ENCODE data around the gene FAM81A. TPM values are rescaled to one million over a fixed set of nuclear protein-coding genes. Genes with fewer than 3 reads are reported as not detected.

The FAM81A gene
- total RNA-seq, 2 donors from 2014 or later, result 0.14 to 0.71 TPM

DNA sequence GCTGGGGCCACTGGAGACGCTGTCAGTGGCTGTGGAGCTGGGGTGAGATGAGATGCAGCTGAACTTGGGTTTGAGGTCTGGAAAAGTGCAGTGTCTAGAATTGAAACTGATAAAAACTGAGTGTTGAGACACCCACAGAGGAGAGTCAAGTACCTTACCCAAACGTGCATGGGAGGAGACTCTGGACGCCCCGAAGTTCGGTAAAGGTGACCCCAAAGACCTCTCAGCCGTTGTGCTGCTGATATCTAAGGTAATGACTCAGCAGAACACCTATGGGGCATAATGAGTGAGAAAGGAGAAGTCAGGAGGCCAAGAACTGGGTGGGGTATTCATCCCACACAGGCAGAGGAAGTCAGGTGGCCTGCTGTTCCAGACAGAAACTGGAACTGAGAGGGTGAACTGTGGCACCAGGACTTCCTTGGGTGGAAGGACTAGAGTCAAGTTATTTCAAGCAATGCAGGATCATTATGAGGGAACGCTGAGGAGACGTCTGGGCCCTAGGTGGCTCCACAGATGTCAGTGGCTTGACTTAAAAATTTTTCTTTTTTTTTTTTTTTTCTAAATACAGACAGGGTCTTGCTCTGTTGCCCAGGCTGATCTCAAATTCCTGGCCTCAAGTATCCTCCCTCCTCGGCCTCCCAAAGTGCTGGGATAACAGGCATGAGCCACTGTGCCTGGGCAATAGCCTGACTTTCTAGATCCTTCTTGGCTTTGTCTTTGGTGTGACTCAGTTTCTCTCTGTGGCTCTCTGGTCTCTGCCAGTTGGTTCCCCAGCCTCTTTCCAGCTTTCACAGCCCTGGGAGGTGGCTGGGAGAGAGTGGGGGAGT is 105.9 kb downstream of the FAM81A start:
- ATAC-seq (ENCODE audit: insufficient number of reproducible peaks, low FRiP score, low read depth) (no peak), DNase-seq (ENCODE audit: low spot score) (no peak)
- no peak overlapping the region for H3K4me3 ChIP-seq
- TF ChIP-seq, protein P1, sequence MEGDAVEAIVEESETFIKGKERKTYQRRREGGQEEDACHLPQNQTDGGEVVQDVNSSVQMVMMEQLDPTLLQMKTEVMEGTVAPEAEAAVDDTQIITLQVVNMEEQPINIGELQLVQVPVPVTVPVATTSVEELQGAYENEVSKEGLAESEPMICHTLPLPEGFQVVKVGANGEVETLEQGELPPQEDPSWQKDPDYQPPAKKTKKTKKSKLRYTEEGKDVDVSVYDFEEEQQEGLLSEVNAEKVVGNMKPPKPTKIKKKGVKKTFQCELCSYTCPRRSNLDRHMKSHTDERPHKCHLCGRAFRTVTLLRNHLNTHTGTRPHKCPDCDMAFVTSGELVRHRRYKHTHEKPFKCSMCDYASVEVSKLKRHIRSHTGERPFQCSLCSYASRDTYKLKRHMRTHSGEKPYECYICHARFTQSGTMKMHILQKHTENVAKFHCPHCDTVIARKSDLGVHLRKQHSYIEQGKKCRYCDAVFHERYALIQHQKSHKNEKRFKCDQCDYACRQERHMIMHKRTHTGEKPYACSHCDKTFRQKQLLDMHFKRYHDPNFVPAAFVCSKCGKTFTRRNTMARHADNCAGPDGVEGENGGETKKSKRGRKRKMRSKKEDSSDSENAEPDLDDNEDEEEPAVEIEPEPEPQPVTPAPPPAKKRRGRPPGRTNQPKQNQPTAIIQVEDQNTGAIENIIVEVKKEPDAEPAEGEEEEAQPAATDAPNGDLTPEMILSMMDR (IDR thresholded peaks at IDR 0.05), result no peak
- no peaks in the 10 kb centered on the region for H3K4me1 ChIP-seq (ENCODE audit: control insufficient read depth in 1 of 2, low read depth in 2 of 2)
- H3K9me3 ChIP-seq, result no peaks in the 10 kb centered on the region
- no peaks in the 10 kb centered on the region for H3K36me3 ChIP-seq
- no peaks in the 10 kb centered on the region for H3K27me3 ChIP-seq (replicated peaks; ENCODE audit: insufficient read depth)
- H3K27ac ChIP-seq, result no peak overlapping the region

DNA sequence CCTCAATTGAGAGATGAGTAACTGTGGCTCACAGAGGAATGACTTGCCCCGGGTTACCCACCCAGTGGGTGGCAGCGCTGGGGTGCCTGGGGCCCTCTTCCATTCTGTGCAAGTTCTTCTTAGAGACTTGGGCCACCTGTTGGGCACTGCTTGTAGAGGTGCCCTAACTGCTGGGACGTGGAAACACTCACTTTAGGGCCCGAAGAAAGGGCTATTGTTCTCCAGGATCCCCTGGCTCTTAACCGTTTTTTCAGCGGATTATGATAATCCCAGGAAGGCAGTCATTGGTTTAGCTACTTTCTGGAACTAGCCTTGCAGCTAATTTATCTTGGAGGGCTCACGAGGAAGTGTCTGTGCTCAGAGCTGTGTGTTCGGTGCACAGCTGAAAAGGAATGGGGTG is 107.6 kb downstream of the FAM81A start:
- H3K27me3 ChIP-seq (replicated peaks; ENCODE audit: insufficient read depth), result no peaks in the 10 kb centered on the region
- no peak overlapping the region for H3K27ac ChIP-seq
- no peaks in the 10 kb centered on the region for H3K4me1 ChIP-seq (ENCODE audit: control insufficient read depth in 1 of 2, low read depth in 2 of 2)
- TF ChIP-seq, protein P1 (IDR thresholded peaks at IDR 0.05), result no peak
- H3K9me3 ChIP-seq, result no peaks in the 10 kb centered on the region
- H3K4me3 ChIP-seq, result no peak overlapping the region
- ATAC-seq (ENCODE audit: insufficient number of reproducible peaks, low FRiP score, low read depth), result no peak
- H3K36me3 ChIP-seq, result no peaks in the 10 kb centered on the region
- no peak for DNase-seq (ENCODE audit: low spot score)

DNA sequence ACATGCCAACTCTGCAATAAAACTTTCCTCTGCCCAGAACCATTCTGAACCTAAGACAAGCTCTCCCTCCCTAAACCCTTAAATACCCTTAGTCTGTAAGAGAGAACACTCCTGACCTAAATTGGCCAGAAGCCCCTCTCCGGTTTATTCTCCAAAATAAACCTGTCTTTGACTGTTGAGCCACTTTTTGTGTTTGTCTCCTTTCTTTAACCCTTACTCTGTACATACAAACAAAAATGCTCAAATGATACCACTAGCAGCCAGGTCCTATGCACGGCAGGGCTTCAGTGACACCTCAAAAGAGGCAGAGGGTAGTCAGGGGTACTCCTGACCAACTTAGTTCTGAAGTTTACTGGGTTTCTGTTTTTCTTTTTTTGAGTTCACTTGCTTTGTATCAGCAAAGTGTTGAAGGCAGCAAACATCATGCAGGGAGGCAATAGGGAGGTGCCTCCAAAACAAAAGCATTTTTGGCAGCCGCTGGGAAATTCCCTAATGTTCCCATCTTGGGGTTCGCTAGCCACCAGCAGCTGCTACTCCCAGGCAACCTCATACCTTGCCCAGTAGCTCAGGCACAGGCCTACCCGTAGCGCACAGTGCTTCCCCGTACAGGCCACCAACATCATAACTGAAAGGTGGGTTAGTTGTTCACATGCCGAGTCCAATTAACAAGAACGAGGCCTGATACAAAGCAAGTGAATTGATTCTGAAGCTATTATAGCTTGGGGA is 110.7 kb downstream of the FAM81A start:
- TF ChIP-seq, protein P1 (IDR thresholded peaks at IDR 0.05), result no peak
- DNase-seq (ENCODE audit: low spot score) (no peak), ATAC-seq (ENCODE audit: insufficient number of reproducible peaks, low FRiP score, low read depth) (no peak)
- no peaks in the 10 kb centered on the region for H3K36me3 ChIP-seq
- no peak overlapping the region for H3K4me3 ChIP-seq
- no peaks in the 10 kb centered on the region for H3K4me1 ChIP-seq (ENCODE audit: control insufficient read depth in 1 of 2, low read depth in 2 of 2)
- no peaks in the 10 kb centered on the region for H3K27me3 ChIP-seq (replicated peaks; ENCODE audit: insufficient read depth)
- H3K9me3 ChIP-seq, result no peaks in the 10 kb centered on the region
- no peak overlapping the region for H3K27ac ChIP-seq

DNA sequence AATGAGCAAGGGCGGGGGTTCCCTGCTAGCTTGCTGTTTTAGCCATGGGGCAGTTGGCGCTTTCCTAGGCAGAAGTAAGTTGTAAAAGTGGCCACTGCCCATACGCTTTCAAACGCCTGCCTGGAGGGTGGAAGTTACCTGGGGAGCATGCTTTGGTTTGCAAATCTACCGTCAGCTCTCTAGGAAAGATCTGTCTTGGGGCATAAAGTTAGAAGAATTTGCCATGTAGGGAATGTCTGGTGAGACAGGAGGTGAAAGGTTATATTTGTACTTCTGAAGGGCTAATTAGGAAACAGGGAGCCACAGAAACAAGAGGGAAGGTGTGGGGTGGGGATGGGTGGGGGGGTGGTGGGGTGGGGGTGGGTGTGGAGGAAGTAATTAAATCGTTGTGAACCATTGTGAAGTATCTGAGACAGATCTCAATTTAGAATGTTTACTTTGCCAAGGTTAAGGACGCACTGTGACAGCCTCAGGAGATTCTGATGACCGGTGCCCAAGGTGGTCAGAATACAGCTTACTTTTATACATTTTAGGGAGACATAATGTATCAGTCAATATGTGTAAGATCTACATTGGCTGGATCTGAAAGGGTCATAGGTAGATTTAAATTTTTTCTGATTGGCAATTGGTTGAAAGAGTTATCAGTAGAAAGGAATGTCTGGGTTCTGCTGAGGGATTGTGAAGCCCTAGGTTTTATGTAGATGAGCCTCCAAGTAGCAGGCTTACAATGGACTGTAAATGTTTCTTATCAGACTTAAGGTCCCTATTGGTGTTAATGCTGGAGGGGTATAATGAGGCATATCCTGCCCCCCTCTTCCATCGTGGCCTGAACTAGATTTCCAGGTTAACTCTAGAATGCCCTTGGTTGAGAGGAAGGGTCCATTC is 111.6 kb downstream of the FAM81A start:
- H3K27ac ChIP-seq, result no peak overlapping the region
- H3K36me3 ChIP-seq, result no peaks in the 10 kb centered on the region
- no peak for ATAC-seq (ENCODE audit: insufficient number of reproducible peaks, low FRiP score, low read depth)
- TF ChIP-seq, protein P1 (IDR thresholded peaks at IDR 0.05), result no peak
- H3K27me3 ChIP-seq (replicated peaks; ENCODE audit: insufficient read depth), result no peaks in the 10 kb centered on the region
- H3K4me1 ChIP-seq (ENCODE audit: control insufficient read depth in 1 of 2, low read depth in 2 of 2), result no peaks in the 10 kb centered on the region
- DNase-seq (ENCODE audit: low spot score), result no peak
- H3K9me3 ChIP-seq, result no peaks in the 10 kb centered on the region
- no peak overlapping the region for H3K4me3 ChIP-seq

DNA sequence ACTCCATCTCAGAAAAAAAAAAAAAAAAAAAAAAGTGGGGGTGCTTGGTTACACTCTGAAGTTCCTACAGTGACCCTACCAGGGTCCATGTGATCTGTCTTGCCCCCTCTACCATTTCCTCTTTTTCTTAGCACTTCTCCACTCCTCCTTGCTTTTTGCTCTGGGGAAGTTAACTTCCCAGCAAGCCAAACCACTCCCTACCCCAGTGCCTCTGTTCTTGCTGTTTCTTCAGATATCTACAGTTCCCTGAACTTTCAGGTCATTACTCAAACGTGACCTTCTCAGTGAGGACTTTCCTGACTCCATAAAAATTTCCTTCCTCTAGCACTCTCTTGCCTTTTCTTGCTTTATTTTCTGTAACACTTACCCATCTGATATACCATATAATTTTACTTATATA is 112.5 kb downstream of the FAM81A start:
- Histone ChIP-seq H3K27me3 (replicated peaks; ENCODE audit: insufficient read depth) (no peaks in the 10 kb centered on the region), H3K27ac (no peak overlapping the region), H3K4me3 (no peak overlapping the region), H3K9me3 (no peaks in the 10 kb centered on the region), H3K4me1 (ENCODE audit: control insufficient read depth in 1 of 2, low read depth in 2 of 2) (no peaks in the 10 kb centered on the region), H3K36me3 (no peaks in the 10 kb centered on the region)
- DNase-seq (ENCODE audit: low spot score) (no peak), ATAC-seq (ENCODE audit: insufficient number of reproducible peaks, low FRiP score, low read depth) (no peak)
- TF ChIP-seq, protein P1 (IDR thresholded peaks at IDR 0.05), result no peak
